ENCODE measurements around the gene ACVR2B.
A peak's percentile ranks its signal among the peaks of the same experiment; 100 is the strongest.
"Not testable (repeated sequence)": the region's sequence is repeated elsewhere in the genome, so short reads cannot be mapped to it uniquely, and the experiment has no call there.

ACVR2B gene

DNA sequence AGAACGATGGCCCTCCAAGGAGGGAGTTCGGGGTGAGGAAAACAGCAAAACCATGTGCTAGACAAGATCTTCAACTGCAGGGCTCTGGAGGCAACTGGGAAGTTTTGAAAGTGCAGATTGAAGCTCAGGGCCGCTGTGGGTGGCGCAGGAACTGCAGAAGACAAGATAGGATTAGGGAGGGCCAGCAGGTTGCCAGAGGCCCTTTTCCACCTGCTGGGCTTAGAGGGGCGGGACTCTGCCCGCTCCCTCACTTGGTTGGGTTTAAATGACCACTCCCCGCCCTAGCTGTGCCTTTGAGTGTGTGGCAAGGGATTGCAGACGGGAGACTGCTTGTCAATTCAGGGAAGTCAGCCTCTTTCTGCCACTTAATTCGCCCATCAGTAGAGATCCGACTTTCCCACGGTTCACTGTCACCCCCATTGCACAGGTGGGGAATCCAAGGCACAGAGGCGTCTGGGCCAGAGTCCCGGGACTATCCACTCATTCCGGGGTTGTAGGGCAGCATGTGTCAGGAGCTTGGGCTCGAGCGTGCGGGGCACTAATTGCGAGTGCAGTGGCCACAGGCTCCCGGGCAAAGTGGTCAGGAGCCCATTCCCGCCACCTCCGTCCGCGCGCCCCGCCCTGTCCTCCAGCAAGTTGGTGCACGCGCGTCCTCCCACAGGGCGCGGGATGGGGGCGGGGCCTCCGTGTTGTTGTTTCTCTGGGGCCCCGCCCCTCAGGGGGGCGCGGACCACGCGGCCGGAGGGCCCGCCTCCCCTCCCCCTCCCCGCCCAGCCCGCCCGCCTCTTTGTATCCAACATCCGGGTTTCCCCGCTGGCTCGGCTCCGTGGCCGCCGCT, at the start of gene ACVR2B:
Gene ACVR2B (plus strand): TSS at position 816 of the 838 bp plus-strand sequence. CDS start 433 bp downstream, outside the sequence.
- DNase-seq (ENCODE audit: low read depth): peak; percentile 82

DNA sequence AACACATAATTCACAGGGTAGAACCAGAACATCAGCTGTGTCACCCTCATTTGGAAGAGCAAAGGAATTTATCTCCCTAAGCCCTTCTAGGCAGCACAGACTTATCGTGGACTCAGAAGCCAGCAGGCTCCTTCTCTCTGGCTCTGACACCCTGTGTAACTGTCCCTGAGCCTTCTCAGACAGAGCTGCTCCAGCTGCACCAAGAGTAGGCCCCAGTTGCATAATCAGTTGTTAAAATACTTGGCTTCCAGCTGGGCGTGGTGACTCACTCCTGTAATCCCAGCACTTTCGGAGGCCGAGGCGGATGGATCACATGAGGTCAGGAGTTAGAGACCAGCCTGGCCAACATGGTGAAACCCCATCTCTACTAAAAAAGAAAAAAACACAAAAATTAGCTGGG, 49.4 kb upstream of the ACVR2B start:
- DNase-seq (ENCODE audit: low read depth): peak; percentile 73

DNA sequence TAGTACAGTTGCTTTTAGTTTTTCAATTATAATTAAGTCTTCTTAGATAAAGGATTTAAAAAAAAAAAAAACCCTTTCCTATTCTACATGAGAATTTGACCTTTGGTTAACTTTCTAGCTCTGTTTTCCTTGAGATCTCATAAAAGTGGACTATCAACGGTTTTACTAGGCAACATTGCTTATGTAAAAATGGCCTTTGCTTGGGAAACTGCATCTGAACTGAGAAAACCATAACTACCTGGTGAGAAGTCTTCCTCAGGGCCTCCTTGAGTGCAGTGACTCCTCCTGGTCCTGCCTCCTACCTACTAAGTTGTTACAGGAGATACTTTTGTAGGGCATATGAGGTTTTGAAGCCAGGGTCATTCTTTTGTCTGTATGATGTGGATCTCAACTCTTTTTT, 42.1 kb upstream of the ACVR2B start:
- no peak for DNase-seq (ENCODE audit: low read depth)

DNA sequence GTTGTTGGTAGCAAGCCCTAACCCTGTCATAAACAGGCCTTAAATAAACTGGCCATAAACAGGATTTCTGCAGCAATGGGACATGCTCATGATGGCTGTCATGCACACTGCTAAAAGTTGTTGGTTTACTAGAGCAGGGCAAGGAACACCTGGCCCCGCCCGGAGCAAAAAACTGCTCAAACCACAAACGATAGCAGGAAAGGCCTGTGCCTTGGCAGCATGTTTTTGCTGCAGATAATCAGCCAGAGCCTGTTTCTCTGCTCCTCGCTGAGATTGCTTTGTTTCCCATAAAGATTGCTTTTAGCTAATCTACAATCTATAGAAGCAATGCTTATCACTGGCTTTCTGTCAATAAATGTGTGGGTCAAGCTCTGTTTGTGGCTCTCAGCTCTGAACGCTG, 32.9 kb upstream of the ACVR2B start:
- not testable (repeated sequence) for DNase-seq (ENCODE audit: low read depth)

DNA sequence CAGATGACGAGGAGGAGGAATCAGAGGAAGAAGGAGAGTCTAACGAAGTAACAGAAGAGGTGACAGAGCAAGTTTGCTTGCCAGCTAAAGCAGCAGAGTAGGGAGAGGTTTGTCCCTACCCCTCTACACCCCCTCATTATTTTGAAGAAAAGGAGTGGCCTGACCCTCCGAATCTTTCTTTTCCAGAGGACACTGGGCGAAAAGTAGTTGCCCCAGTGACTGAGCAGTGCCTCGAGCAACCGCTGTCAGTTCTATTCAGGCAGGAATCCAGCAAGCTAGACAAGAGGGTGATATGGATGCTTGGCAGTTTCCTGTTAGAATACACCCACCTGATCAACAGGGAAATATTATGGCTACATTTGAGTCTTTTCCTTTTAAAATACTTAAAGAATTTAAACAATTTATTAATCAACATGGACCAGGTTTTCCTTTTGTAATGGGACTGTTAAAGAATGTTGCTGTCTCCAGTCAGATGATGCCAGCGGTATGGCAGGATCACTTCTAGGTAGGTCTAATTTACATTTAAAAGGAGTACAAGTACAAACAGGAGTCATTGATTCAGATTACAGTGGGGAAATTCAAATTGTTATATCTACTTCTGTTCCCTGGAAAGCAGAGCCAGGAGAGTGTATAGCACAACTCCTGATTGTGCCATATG, 31.9 kb upstream of the ACVR2B start:
- DNase-seq (ENCODE audit: low read depth): no peak

DNA sequence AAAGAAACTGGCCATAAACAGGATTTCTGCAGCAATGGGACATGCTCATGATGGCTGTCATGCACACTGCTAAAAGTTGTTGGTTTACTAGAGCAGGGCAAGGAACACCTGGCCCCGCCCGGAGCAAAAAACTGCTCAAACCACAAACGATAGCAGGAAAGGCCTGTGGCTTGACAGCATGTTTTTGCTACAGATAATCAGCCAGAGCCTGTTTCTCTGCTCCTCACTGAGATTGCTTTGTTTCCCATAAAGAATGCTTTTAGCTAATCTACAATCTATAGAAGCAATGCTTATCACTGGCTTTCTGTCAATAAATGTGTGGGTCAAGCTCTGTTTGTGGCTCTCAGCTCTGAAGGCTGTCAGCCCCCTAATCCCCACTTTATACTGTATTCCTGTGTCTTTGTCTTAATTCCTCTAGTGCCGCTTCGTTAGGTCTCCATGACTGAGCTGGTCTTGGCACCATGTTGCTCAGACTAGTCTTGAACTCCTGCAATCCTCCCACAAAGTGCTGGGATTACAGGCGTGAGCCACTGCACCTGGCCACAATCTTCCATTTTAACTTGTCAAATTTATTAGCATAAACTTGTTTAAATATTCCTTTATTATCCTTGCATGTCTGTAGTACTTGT, 26.8 kb upstream of the ACVR2B start:
- not testable (repeated sequence) for DNase-seq (ENCODE audit: low read depth)

DNA sequence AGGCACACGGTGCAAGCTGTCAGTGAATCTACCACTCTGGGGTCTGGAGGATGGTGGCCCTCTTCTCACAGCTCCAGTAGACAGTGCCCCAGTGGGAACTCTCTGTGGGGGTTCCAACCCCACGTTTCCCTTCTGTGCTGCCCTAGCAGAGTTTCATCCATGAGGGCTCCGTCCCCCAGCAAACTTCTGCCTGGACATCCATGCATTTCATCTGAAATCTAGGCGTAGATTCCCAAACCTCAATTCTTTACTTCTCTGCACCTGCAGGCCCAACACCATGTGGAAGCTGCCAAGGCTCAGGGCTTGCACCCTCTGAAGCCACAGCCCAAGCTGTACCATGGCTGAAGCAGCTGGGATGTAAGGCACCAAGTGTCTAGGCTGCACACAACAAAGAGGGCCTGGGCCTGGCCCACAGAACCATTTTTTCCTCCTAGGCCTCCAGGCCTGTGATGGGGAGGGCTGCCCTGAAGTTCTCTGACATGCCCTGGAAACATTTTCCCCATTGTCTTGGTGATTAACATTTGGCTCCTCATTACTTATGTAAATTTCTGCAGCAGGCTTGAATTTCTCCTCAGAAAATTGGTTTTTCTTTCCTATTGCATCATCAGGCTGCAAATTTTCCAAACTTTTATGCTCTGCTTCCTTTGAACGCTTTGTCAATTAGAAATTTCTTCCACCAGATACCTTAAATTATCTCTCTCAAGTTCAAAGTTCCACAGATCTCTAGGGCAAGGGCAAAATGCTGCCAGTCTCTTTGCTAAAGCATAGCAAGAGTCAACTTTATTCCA, 20.6 kb upstream of the ACVR2B start:
- DNase-seq (ENCODE audit: low read depth): not testable (repeated sequence)

DNA sequence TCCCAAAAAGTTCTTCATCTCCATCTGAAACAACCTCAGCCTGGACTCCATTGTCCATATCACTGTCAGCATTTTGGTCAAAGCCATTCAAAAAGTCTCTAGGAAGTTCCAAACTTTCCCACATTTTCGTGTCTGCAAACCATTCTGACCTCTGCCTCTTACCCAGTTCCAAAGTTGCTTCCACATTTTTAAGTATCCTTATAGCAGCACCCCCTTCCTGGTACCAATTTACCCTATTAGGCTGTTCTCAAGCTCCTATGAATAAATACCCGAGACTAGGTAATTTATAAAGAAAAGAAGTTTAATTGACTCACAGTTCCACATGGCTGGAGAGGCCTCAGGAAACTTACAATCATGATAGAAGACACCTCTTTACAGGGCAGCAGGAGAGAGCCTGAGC, 20.0 kb upstream of the ACVR2B start:
- DNase-seq (ENCODE audit: low read depth): not testable (repeated sequence)

DNA sequence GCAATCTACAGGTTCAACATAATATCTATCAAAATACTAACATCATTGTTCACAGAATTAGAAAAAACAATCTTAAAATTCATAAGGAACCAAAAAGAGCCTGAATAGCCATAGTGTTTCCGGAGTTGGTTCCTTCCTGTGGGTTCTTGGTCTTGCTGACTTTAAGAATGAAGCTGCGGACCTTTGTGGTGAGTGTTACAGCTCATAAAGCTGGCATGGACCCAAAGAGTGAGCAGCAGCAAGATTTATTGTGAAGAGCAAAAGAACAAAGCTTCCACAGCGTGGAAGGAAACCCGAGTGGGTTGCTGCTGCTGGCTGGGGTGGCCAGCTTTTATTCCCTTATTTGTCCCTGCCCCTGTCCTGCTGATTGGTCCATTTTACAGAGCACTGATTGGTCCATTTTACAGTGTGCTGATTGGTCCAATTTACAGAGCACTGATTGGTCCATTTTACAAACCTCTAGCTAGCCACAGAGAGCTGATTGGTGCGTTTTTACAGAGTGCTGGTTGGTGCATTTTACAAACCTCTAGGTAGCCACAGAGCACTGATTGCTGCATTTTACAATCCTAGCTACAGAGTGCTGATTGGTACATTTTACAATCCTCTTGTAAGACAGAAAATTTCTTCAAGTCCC, 15.1 kb upstream of the ACVR2B start:
- DNase-seq (ENCODE audit: low read depth): peak; percentile 44

DNA sequence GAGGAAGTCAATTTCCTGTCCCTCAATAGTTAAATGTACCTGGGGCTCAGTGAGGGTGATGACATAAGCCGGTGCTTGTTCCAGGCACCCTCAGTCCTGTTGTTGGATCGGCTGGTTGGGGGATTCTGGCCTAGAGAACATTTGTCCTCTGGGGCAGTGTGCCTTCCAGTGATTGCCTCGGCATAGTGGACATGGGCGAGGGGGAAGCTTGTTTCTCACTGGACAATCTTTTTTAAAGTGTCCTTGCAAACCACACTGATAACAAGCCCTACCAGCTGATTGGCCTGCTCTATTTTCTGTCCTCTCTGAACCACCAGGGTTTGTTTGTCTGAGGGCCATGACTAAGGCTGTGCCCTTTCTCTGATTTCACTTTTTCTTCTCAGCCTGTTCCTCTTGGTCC, 10.5 kb upstream of the ACVR2B start:
- DNase-seq (ENCODE audit: low read depth): not testable (repeated sequence)

DNA sequence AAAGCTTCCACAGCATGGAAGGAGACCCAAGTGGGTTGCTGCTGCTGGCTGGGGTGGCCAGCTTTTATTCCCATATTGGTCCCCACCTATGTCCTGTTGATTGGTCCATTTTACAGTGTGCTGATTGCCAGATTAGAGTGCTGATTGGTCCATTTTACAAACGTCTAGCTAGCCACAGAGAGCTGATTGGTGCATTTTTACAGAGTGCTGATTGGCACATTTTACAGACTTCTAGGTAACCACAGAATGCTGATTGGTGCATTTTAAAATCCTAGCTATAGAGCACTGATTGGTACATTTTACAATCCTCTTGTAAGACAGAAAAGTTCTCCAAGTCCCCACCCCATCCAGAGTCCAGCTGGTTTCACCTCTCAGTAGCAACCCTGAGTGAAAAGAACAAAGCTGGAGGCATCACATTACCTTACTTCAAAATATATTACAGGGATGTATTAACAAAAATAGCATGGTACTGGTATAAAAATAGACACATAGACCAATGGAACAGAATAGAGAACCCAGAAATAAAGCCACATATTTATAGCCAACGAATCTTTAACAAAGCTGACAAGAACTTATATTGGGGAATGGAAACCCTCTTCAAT, 7.5 kb upstream of the ACVR2B start:
- no peak for DNase-seq (ENCODE audit: low read depth)

DNA sequence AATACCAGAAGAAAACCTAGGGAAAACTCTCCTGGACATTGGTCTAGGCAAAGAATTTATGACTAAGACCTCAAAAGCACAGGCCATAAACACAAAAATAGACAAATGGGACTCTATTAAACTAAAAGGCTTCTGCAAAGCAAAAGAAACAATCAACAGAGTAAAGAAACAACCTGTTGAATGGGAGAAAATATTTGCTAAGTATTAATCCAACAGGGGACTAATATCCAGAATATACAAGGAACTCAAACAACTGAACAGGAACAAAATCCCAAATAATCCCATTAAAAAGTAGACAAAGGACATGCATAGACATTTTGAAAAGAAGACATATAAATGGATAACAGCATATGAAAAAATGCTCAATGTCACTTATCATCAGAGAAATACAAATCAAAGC, 6.9 kb upstream of the ACVR2B start:
- no peak for DNase-seq (ENCODE audit: low read depth)

DNA sequence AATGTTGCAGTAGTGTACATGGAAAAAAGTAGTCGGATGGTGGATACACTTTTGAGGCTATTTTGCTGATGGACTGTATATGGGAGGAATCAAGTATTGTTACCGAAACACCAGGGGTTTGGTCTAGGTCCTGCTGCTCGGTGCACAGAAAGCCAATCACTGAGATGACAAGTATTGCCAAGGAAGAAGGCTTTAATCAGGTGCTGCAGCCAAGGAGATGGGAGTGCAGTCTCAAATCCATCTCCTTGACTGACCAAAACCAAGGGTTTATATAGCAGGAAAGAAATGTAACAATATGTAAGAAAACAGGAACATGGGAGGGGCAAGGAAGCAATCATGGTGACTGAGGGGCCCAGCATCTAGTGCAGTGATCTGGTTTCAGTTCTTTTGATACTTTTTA, 2.8 kb upstream of the ACVR2B start:
- DNase-seq (ENCODE audit: low read depth): no peak

DNA sequence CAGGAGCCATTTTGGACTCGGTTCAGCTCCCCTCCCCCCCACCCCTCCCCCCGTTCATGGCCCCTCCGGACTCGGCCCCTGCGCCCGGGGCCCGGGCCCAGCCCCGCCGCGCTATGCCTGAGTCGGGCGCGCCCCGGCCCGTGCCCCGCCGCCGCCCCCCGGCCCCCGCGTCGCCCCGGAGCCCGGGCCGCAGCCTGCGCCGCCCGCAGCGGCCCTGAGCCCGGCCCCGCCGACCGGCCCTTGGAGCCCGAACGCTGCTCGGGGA, 155 bp downstream of the ACVR2B start:
- DNase-seq (ENCODE audit: low read depth): no peak

DNA sequence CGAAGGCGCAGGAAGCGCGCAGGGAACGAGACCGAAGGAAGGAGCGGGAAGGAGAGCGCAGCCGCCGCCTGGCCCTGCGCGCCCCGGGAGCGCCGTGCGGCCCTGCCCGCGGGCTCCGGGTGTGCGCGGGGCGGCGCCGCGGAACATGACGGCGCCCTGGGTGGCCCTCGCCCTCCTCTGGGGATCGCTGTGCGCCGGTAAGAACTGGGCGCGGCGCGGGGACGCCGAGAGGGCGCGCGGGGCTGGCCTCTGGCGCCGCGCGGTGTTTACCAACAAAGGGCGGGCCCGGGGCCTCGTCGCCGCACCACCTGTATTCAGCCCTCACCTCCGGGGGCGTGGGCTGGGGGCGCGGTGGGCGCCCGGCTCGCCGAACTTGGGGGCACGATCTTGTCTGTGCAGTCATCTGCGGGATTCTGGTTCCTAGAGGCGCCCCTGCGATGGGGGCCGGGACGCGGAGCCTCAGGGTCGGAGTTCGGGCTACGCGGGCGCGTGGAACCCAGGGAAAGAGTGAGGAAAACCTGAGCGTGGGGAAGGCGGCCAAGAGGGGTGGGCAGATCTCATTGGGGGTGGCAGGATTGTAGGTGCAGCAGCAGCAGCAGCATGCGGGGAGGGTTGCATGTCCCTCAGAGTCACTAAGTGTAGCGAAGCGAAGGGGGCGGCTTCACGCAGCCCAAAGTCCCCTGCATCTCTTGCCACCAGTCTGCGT, 641 bp downstream of the ACVR2B start:
- DNase-seq (ENCODE audit: low read depth): peak; percentile 45

DNA sequence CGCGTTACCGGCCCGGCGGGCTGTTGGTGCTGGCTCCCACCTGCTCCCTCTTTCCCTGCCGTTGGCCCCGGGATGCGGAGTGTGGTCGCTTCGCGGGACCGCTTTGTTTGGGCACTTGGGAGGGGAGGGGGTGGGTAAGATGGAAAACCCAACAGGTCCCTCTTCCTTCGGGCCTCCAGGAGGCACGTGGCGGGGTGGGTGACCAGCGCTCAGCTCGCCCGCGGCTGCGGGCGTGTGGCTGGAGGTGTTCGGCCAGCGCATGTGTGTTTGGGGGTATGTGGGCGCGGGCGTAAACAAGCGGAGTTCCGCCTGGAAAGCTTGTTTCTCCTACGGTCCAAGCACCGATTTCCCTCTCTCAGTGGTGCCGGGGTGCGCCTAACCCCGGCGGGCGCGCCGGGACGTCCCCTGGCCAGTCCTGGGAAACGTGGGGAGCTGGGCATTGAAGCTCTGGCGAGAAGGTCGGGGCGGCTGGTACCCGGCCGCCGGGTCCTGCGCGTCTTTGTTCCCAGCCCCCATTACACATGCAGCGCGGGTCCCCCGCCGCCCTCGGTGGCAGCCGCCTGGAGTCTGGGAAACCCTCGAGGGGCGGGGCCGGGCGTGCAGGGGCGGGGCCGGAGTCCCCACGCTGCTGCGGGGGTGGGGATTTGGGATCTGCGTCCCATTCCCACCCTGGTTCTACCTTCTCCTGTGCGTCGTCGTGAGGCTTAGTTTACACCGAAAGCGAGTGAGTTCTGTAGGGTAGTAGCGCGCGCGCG, 1.4 kb downstream of the ACVR2B start:
- peak; percentile 63 for DNase-seq (ENCODE audit: low read depth)

DNA sequence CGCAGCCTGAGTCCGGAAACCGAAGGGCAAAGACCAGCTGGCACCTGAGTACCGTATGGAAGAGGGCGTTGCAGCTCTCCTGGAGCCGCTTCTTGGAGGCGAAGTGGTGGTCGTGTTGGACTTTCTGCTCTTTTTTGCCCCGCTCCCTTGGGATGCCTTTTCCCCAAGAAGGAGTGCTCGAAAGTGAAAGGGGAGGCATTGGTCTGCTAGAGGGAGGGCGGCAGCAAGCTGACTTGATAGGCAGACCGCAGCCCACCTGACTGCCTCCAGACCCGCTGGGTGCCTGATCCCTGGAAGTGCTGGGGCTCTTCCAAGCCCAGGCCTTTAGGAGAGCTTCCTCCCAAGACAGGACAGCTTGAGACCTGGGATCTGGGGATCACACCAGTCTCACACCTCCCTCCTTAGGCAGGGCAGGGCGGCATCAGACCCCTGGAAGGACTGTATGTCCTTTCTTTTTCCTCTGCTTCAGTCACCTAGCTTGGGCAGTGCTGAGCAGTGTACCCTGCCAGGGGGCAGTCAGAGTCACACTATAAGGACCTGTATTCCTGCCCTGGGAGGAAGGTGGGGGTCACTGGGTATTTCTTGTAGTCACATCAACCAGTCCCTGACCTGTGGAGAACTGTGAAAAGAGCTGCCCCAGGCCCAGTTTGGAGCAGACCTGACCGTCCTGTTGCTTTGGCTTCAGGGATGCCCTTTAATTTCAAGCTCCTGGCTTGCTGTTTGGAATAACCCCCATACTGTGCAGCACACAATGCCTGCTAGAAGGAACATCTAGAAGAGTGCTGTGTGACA, 2.1 kb downstream of the ACVR2B start:
- no peak for DNase-seq (ENCODE audit: low read depth)

DNA sequence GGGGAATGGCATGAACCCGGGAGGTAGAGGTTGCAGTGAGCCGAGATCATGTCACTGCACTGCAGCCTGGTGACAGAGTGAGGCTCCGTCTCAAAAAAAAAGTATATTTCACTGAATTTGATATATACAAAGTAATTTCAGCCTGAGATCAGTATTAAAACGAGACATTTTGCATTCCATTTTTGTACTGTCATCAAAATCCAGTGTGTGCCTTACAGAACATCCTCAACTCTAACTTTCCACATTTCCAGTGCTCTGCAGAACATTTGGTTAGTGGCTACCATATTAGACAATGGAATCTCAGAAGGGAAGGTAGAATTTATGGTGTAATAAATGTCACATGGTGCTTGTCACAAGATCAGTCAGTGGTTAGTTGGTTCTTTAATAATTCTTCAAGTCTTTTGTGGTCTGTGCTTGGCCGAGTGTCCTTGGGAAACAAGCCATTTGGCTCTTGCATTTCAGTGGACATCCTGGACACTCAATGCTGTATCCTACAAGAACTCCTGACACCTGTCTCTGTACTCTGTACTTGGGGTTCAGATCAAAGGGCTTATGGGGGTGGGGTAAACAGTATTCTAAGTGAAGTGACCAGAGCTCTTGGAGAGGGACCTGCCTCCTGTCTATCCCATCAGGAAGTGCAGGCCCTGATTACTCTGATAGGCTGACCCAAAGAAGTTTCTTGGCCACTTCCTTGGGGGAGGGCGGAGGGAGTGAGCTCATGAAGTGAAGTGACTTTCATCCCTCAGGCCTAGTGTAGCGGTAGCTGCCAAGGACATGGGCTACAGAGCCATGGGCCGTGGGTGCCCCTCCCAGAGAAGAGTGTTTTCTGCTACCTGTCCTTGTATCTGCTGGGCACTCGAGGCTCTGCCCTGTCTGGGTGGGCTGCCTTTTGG, 3.7 kb downstream of the ACVR2B start:
- DNase-seq (ENCODE audit: low read depth): no peak

Data from ELR (cell line).